GM21515 (cell line): ENCODE measurements around the gene CLDN6.

Experiments used
- ATAC-seq: cut with Tn5 transposase; IDR thresholded peaks from one replicate; pipeline ENCODE4 v1.9.1; 2021; ENCODE audit not compliant: unreplicated experiment

CLDN6 gene

GRCh38 chr16:2974319-2975056 lies 43.5 kb downstream of the CLDN6 start:
- no peak for ATAC-seq

- no peak for ATAC-seq
These were observed 44.2 kb downstream of the CLDN6 start for GRCh38 chr16:2973605-2974318.

- no peak for ATAC-seq
These were observed 44.9 kb downstream of the CLDN6 start for GRCh38 chr16:2973093-2973492.

- ATAC-seq, result no peak
These were observed 45.8 kb downstream of the CLDN6 start for GRCh38 chr16:2971985-2972784.

GRCh38 chr16:2971134-2971984 lies 46.6 kb downstream of the CLDN6 start:
- no peak for ATAC-seq

GRCh38 chr16:2970563-2970962 lies 47.4 kb downstream of the CLDN6 start:
- ATAC-seq, result no peak

GRCh38 chr16:2969545-2970521 lies 48.1 kb downstream of the CLDN6 start:
- ATAC-seq, result peak; percentile 3

- ATAC-seq, result peak; percentile 62
These were observed 49.0 kb downstream of the CLDN6 start, which contains the start of gene PAQR4 for GRCh38 chr16:2968738-2969544. TSS of gene PAQR4 (plus strand) at chr16:2969348. CDS start at chr16:2969675, 327 bp downstream.

- no peak for ATAC-seq
These were observed 49.6 kb downstream of the CLDN6 start for GRCh38 chr16:2968368-2968737.

- ATAC-seq, result no peak
These were observed 50.2 kb downstream of the CLDN6 start for GRCh38 chr16:2967721-2968161.

GRCh38 chr16:2967211-2967631 lies 50.8 kb downstream of the CLDN6 start:
- no peak for ATAC-seq

GRCh38 chr16:2966808-2967191 lies 51.2 kb downstream of the CLDN6 start:
- ATAC-seq, result no peak

GRCh38 chr16:2966043-2966807 lies 51.8 kb downstream of the CLDN6 start:
- no peak for ATAC-seq
